ENCODE data around the gene SPRY2. TPM values are rescaled to one million over a fixed set of nuclear protein-coding genes. Genes with fewer than 3 reads are reported as not detected.
A peak's percentile ranks its signal among the peaks of the same experiment; 100 is the strongest.
"Not testable (repeated sequence)": the region's sequence is repeated elsewhere in the genome, so short reads cannot be mapped to it uniquely, and the experiment has no call there.

SPRY2 gene
- total RNA-seq, 1 donor from 2014 or later, result 11.3 TPM

GRCh38 chr13:80355496-80356094, 14.7 kb upstream of the SPRY2 start:
- DNase-seq (ENCODE audit: low spot score); ATAC-seq: not testable (repeated sequence)

GRCh38 chr13:80348750-80349149, 7.8 kb upstream of the SPRY2 start:
- ATAC-seq (no peak), DNase-seq (ENCODE audit: low spot score) (no peak)

GRCh38 chr13:80348314-80348713, 7.4 kb upstream of the SPRY2 start:
- ATAC-seq, result no peak
- DNase-seq (ENCODE audit: low spot score), result no peak

GRCh38 chr13:80345771-80346510, 5.0 kb upstream of the SPRY2 start:
- DNase-seq (ENCODE audit: low spot score) (no peak), ATAC-seq (no peak)

- not testable (repeated sequence) for ATAC-seq; DNase-seq (ENCODE audit: low spot score)
Observed at GRCh38 chr13:80344032-80344431, 3.1 kb upstream of the SPRY2 start.

GRCh38 chr13:80342471-80343371, 1.8 kb upstream of the SPRY2 start:
- DNase-seq (ENCODE audit: low spot score) (peak; percentile 92), ATAC-seq (peak; percentile 71)

GRCh38 chr13:80341756-80342370, 937 bp upstream of the SPRY2 start:
- ATAC-seq (peak; percentile 2), DNase-seq (ENCODE audit: low spot score) (peak; percentile 65)

- no peak for DNase-seq (ENCODE audit: low spot score)
Observed at GRCh38 chr13:80340651-80341100, 250 bp downstream of the SPRY2 start.

GRCh38 chr13:80339912-80340650, 845 bp downstream of the SPRY2 start:
- ATAC-seq (peak; percentile 29), DNase-seq (ENCODE audit: low spot score) (peak; percentile 78)

More at GRCh38 chr13:80340651-80341100, 250 bp downstream of the SPRY2 start:
- ATAC-seq, result no peak

GRCh38 chr13:80339563-80339911, 1.4 kb downstream of the SPRY2 start:
- DNase-seq (ENCODE audit: low spot score) (no peak), ATAC-seq (no peak)

- DNase-seq (ENCODE audit: low spot score), result peak; percentile 76
- ATAC-seq, result peak; percentile 27
Observed at GRCh38 chr13:80338781-80339562, 2.0 kb downstream of the SPRY2 start.

- ATAC-seq (no peak), DNase-seq (ENCODE audit: low spot score) (no peak)
Observed at GRCh38 chr13:80337288-80338081, 3.4 kb downstream of the SPRY2 start.

GRCh38 chr13:80336776-80337287, 4.1 kb downstream of the SPRY2 start:
- ATAC-seq, result no peak
- DNase-seq (ENCODE audit: low spot score), result no peak

GRCh38 chr13:80336370-80336769, 4.6 kb downstream of the SPRY2 start:
- ATAC-seq, result peak; percentile 17
- DNase-seq (ENCODE audit: low spot score), result no peak

- DNase-seq (ENCODE audit: low spot score) (no peak), ATAC-seq (no peak)
Observed at GRCh38 chr13:80334597-80335260, 6.2 kb downstream of the SPRY2 start.

- no peak for ATAC-seq
- DNase-seq (ENCODE audit: low spot score), result no peak
Observed at GRCh38 chr13:80331984-80332383, 8.9 kb downstream of the SPRY2 start.

- ATAC-seq (peak; percentile 60), DNase-seq (ENCODE audit: low spot score) (no peak)
Observed at GRCh38 chr13:80329250-80329649, 11.7 kb downstream of the SPRY2 start.

- DNase-seq (ENCODE audit: low spot score), result no peak
- no peak for ATAC-seq
Observed at GRCh38 chr13:80319004-80319403, 21.9 kb downstream of the SPRY2 start.

All from left lobe of liver (tissue), 2 donors.